ENCODE measurements around the gene CRYBB1.
A peak's percentile ranks its signal among the peaks of the same experiment; 100 is the strongest.

CRYBB1 gene

DNA sequence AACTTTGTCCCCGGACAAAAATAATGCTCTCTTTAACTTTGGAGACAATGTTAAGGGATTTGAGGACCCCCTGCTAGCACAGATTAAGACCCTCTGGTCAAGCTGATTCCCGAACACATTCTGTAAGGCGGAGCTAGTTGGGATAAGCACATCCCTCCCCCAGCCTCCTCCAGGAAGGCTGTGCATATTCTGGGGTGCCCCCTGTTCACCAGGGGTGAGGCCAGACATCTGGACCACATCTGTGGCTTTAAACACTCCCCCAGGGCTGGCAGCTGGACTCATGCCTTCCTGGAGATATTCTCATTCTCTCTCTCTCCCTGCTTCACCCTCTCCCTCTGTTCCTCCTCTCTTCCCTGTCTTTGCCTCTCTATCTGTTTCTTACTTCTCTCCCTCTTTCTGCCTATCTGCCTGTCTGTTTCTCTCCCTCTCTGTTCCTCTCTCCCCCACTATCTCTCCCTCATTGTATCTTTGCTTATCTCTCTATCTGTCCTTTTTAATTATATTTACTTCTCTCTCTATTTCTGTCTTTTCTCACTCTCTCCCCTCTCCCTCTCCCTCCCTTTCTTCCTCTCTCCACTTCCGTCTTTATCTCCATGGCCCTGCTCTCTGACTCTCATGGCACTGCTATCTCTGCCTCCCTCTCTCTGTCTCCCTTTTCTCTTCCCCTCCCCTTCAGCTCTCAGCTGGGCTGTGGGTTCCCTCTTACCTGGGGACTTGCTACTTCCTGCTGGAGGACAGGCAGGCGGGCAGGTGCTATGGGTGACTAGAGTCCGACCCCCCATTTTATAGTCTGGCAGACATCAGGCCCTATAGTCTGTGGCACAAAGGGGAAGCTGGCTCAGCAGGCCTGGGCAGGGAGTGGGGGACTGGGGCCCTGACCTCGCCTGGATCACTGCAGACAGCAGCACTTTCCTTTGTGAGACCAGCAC, at the start of gene CRYBB1:
Gene CRYBB1 (minus strand): TSS at position 757 of the 929 bp plus-strand sequence. CDS start 1,708 bp downstream, outside the sequence.
- DNase-seq, result no peak

DNA sequence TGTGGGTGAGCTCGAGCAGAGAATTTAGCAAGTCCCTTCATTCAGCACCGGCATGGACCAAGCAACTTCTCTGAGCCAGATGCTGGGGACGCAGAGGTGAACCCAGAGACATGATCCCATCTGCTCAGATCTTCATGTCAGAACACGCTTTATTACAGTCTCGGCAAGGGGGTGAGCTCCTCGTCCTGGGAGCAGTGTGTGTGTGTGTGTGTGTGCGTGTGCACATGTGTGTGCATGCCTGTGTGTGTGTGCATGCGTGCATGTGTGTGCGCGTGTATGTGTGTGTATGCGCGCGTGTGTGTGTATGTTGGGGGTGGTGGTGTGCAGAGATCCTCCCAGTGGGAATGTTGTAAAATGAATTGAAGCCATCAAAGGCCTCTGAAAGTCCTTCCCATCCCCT, 49.3 kb upstream of the CRYBB1 start:
- no peak for DNase-seq

DNA sequence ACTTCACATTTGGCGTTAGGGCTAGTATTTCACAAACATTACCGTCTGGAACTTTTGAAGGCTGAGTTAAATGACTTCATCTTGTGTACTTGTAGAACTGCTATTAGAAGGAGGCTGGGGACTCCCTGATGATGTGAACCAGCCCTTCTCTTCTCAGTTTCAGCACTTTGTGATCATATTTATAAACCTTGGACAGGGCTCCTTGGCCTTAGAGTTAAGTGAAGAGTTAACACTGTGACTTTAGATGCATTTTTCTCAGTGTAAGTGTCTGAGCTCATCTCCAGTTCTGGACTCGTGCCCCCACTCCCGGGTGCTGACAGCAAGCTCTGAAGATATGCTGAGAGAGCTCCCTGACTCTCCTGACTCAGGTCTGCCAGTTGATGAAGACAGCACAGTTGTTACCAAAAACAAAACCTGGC, 48.0 kb upstream of the CRYBB1 start:
- DNase-seq, result no peak

DNA sequence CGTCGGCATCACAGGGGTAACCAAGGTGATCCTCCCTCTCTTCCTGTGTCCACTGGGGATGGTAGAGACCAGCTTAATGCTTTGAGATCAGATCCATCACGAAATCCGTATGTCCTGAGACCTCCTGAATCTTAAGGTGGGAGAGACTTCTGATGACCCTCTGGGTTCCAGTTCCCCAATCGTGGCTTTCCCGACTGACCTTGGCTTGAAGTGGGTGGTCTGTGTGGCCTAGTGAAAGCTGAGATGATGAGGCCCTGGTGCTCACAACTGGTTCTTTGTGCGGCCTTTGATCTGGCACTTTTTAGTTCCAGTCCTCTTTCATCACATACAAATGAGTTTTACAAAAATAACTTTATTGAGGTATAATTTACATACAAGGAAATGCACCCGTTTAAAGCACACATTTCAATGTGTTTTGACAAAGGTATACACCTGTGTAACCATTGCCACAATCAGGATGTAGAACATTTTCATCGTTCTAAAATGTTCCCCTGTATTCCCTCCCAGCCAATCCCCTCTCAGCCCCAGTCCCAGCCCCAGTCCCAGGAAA, 45.6 kb upstream of the CRYBB1 start:
- DNase-seq, result no peak

DNA sequence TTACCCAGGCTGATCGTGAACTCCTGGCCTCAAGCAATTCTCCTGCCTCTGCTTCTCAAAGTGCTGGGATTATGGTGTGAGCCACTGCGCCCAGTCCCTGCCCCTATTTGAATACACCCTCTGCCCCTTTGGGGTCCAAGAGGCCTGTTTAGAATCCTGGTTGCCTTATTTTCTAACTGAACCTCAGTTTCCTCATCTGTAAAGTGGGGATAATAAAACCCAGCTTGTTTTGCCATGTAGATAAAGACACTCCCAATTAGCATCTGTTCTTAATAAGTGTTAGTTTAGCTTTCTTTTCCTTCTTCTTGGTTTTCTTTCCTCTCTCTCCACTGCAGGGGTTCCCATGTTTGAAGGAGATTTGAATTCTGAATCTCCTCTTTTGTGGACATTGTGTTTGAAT, 44.3 kb upstream of the CRYBB1 start:
- no peak for DNase-seq

DNA sequence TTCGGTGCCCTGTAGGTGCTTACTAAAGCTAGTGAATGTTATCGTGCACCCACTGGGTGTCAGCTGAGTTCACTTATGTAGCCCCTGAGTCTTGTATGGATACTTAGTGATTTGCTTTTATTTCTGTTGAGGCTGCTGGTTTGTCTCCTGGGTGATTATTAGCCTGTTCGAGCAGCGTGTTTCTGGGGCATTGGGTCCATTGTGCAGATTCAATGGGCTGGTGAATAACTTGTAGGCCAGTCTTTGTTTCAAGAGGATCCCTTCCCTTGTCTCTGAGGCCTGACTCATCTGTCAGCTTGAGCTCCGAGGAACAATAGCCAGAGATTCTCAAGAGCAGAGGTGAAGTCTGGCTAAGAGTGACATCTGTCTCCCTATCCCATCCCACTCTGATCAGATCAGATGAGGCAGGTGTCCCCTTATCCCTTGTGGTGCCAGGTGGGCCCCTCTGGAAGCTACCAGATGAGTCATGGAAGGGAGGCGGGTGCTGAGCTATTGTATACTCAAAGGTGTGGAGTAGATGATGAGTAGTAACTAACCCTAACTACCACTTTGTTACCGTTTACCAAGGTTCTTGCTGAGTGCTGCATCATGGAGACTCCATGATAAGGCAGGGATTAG, 43.2 kb upstream of the CRYBB1 start:
- peak; percentile 43 for DNase-seq

DNA sequence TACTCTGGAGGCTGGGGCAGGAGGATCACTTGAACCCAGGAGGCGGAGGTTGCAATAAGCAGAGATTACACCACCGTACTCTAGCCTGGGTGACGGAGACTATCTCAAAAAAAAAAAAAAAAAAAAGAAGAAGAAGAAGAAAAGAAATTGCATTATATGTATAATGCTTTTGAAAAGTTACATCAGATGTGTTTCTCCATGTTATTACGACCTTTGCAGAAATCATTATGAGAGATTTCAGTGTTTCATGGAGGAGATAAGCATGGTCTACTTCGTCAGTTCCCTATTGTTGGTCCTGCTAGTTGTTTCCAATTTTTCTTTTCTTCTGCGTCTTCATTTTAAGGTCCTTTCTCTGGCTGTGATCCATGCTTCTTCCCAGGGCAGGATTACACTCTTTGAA, 42.5 kb upstream of the CRYBB1 start:
- DNase-seq, result no peak

DNA sequence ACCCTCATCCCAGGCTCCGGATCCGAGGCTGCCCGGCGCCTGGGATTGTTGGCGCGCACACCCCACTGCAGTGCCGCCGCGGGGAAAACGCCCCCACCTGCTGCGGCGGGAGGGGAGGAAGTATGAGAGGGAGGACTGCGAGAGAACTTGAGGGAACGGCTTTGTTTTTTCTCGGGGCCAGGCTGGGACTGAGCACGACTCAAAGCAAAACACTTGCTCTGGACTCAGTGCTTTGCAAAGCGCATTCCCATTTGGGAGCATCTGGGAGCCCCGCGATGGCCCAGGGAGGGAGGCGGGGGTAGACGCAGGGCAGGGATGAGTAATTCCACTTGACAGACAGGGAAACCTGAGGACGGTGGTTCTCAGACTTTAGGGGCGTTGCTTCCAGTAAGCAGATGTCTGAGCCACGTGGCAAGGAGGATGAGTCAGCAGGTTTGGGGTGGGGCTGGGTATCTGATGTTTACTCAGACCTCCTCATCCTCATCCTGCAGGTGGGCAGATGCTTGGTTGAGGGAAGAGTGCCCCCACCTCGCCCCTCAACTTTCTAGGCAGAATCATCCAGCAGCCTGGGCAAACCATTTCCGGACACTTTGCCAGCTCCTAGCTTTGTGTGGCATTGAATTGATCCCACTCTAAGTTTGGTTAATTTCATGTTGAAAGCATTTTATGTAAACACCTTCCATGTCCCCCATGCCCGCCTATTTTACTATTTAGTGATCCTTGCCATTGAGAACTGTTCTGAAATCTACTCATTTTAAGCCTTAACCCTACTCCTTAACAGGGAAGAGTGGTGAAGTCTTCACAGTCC, 41.0 kb upstream of the CRYBB1 start:
- peak; percentile 94 for DNase-seq

DNA sequence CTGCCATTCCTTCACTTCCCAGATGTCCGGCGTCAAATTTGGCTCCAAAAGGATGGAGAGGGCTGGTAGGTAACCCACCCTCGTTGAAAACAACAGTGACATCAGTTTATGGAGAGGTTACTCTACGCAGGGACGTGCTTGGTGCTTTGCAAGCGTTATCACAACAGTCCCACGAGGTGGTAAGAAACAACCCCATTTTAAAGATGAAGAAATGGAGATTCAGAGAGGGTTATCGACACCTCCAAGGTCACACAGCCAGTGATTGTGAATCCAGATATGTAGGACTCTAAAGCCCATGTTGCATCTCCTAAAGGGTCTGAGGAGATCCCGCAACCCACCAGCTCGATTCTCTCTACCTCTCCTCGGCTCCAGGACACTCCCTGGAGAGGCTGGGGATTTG, 40.3 kb upstream of the CRYBB1 start:
- peak; percentile 31 for DNase-seq

DNA sequence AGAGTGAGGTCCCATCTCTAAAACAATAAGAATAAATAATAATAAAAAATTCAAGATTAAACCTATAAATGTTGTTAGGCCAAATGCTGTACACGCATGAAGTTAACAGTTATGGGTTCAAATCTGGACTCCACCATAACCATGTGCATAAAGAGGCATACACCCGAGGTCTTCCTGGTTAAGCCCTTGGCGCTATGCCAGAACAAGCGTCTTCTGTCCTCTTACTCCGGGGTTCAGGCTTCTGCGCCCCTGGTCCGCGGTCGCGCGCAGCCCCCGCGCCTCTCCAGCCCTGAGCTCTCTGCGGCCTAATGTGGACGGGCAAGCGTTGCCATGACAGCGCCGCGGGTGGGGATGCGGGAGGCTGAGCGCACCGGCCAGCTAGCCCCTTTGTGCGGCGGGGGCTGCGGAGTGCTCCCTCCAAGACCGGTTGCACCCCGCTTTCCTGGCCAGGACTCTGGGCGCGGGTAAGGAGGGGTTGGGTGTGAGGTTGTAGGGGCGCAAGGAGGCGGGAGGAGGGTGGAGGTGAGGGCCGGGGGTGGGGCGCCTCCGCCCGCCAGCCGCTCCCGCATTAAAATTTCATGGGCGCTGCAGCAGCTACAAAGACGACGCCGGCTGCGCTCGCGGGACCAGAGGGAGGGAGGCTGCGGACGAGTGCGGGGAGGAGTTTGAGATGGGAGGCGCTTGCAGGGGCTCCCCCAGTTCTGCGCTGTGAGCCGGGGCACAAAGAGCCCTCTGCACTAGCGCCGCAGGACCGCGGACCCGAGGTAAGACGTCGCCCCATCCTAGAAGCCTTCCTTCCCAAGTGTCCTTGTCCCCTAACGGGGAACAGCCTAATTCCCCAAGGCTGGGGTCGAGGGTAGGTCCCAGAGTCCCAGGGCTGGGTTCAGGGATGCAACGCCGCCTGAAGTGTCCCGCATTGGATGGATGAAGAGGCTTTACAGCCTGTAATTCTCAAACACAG, 39.3 kb upstream of the CRYBB1 start, which contains the start of gene MIAT:
Gene MIAT (plus strand): TSS at position 698 of the 961 bp plus-strand sequence.
- DNase-seq, result peak; percentile 33

DNA sequence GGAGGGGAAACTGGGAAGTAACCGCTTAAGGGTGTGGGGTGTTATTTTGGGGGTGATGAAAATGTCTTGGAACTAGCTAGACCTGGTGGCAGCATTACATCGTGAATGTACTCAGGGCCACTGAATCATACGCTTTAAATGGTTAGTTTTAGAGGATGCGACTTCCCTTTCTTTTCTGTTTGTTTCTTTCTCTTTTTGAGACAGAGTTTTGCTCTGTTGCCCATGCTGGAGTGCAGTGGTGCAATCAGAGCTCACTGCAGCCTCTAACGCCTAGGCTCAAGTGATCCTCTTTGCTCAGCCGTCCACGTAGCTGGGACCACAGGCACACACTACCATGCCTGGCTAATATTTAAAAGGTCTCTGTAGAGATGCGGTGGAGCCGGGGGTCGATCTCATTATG, 34.0 kb upstream of the CRYBB1 start:
- no peak for DNase-seq

DNA sequence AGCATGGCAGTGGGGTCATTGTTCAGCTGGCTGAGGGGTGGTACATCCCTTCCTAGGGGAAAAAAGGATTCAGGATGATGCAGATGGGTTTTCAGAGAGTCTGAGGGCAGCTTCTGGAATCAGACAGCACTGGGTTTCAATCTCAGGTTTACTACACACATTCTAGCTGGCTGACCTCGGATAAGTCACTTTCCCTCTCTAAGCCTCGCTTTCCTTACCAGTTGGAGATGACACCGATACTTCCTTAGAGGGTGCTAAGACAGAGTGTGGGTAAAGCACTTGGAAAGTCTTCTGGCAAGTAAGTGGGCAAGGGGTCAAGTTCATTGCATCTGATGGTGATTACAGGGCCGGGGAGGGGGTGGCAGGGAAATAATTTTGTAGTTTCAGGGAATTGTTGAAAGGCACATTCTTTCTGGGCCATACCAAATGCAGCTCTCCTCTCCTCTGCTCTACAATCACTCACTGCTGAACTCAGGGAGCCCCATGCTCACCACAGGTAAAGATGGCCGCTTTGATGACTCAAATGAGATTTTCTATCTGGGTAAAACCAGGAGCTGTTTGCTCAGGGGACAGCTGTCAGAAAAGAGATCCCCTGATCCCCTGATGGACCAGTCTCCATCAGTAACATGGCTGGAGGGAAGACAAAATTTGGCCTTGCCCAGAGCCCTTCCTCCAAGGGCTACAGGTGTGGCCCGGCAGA, 33.0 kb upstream of the CRYBB1 start:
- no peak for DNase-seq

DNA sequence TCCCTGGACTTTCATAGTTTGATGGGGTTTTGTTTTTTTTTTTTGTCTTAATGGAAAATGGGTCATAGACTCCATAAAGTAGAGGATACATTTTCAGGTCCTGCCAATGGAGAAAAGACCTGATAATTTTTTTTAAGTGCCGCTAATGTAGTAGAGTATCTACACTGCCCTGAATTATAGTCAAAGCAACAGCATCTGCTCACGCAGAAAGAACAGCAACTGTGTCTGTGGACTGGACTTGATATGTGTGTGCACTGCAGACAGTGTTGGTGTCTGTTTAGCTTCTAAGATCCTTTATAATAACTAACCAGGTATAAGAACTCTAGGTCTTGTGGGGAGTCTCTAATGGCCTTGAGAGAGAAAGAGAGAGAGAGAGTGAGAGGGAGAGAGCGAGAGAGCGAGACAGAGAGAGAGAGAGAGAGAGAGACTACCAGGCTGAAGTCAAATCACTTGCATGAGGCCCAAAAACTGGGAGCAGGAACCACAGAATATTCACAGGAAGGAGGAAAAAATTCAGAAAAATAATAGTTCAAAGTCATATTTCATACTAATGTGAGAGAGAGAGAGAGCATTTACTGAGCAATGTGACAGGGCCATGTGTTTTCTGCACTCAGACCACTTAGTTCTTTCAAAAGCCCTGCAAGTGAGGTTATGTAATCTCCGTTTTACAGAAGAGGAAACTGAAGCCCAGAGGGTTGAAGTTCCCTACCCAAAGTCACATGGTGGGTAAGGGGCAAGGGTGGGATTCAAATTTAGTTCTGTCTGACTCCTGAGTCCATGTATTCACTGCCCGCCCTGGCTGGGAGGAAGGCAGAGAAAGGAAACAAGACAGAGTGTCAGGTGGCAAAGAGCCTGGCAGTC, 30.9 kb upstream of the CRYBB1 start:
- DNase-seq, result no peak

DNA sequence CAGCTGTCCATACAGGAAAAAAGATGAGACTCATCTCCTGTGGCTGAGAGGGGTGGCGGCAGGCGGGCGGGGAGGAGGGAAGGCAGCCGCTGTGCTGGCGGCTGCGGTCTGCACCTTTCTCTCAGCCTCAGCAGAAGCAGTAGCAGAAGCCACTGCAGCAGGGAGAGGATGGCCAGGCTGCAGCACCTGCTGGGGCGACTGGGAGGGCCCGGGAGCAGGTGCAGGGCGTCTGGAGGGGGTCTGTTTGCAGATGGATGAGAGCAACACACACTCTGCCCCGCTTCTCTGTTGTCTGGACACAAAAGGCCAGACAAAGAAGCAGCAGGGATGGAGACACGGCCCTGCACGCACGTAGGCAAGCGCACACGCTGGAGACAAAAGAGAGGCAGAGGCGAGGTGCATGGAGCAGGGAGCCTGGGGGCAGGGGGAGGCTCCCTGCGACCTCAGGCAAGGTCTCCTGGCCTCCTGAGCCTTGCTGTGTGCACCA, 30.2 kb upstream of the CRYBB1 start:
- peak; percentile 87 for DNase-seq

DNA sequence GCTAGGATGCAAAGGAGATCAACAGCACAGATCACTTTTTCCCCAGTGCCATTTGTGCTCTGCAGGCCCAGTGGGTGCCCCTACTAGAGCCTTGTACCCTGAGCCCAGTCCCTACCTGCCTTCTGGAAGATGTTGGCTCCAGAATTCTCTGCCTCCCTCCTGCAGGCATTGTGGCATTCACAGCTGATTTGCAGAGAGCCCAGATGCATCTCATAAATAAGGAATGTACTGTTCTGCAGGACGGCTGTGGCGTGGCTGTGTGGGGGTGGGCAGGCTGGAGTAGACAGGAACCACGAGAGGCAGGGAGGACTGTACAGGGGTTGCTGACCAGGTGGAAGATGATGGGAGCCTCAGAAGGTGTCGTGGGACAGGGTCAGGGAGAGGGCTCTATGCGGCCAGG, 28.3 kb upstream of the CRYBB1 start:
- DNase-seq, result no peak

DNA sequence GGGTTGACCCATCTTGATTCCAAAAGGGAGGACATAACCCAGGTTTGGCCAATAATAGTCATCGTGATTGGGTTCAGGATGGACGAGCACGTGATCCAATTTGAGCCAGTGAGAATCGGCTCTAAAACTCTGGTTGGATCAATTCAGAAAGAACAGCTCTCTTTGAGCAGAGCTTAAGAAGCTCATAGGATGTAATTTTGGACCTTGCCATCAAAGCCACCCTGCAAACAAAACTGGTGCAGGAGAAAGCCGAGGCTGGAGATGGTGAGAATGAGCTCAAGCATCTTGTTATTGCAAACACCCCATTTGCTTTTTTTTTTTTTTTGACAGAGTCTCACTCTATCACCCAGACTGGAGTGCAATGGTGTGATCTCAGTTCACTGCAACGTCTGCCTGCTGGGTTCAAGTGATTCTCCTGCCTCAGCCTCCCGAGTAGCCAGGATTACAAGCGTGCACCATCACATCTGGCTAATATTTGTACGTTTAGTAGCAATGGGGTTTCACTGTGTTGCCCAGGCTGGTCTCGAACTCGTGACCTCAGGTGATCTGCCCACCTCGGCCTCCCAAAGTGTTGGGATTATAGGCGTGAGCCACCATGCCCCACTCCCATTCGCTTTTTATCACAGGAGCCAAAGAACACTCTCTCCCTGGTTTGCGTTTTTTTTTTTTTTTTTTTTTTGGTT, 25.7 kb upstream of the CRYBB1 start:
- no peak for DNase-seq

DNA sequence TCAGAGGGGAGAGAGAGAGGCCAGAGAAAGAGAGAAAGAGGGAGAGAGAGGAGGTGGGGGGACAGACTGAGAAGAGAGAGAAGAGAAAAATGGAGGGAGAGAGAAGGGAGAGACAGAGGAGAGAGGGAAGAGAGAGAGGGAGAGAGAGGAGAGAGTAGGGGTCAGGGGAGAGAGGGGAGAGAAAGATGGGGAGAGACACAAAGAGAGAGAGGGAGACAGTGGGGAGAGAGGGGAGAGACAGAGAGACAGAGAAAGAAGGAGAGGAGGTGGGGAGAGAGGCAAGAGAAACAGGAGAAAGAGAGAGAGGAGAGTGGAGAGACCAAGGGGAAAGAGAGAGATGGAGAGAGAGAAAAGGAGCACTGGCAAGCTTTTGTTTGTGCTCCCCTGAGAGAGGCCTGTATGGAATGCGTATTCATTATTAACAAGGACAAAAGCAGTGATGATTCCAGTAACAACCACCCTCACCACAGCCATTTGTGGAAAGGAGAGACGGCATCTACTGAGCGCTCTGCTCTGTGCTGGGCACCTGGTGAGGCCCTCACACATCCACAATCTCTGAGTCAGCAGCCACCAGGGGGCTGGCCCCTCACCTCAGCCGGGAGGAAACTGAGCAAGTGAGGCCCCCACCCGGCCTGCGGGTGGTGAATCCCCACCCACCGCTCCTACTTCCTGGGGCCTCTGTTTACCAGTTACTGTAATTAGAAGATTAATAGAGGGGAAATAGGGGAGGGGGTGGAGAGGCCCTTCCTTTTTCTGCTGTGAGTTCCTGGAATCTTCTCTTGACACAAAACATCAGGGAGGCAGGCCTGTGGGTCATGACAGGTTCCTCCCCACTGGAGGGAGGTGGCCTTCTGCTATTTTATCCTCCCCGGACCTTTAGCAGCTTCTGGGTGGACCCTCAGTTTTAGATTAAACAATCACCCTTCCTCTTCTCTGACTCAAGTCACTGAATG, 24.9 kb upstream of the CRYBB1 start:
- no peak for DNase-seq

DNA sequence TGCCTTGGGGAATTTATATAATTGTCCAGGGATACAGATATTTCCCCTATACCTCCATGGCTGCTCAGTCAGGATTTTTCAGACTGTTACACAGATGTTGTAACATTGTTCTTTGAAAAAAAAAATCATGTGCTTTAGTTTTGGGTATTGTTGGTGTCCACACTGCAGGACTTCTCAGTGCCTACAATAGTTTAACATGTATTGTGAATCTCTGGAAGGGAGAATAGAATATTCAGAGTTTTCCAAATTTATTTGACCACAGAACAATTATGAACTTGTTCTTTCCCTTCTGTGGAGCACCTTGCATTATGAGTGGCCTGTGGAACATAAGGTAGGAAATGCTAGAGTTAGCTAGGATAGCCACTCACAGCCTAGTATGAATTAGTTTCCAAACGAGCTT, 18.5 kb upstream of the CRYBB1 start:
- DNase-seq, result no peak

Data from NCI-H2029 (cell line).